MM.1S (cell line): ENCODE results near the gene DNAAF1.
"Not testable (repeated sequence)": the region's sequence is repeated elsewhere in the genome, so short reads cannot be mapped to it uniquely, and the experiment has no call there.

Experiments used
- DNase-seq: peaks from one replicate; pipeline ENCODE4 v3.0.0-alpha.2; 2015
- H2AFZ ChIP-seq: fragments of 300-600 bp; sonication (generic); 2 replicates; pipeline ENCODE4 v1.6.0; 2016; ENCODE audit warnings: antibody characterized with exemption, low read length
- H3F3A ChIP-seq: fragments of 300-600 bp; sonication (generic); 2 replicates; pipeline ENCODE4 v1.6.1; 2016; ENCODE audit warnings: mild to moderate bottlenecking, antibody characterized with exemption, low read length, moderate library complexity, mixed read lengths; ENCODE audit not compliant: insufficient read depth
- H3K27ac ChIP-seq: fragments of 300-600 bp; sonication (generic); 2 replicates; pipeline ENCODE4 v1.5.1; 2016; ENCODE audit warnings: mild to moderate bottlenecking, low read length
- H3K27me3 ChIP-seq: fragments of 300-600 bp; sonication (generic); replicated peaks from 2 replicates; pipeline ENCODE4 v1.6.0; 2016; ENCODE audit warnings: low read length; ENCODE audit not compliant: insufficient read depth
- H3K36me3 ChIP-seq: fragments of 300-600 bp; sonication (generic); replicated peaks from 2 replicates; pipeline ENCODE4 v1.6.1; 2016; ENCODE audit warnings: mild to moderate bottlenecking, low read length, mixed read lengths; ENCODE audit not compliant: insufficient read depth
- H3K4me1 ChIP-seq: fragments of 300-600 bp; sonication (generic); 2 replicates; pipeline ENCODE4 v1.6.1; 2016; ENCODE audit warnings: low read length, mixed read lengths
- H3K4me2 ChIP-seq: fragments of 300-600 bp; sonication (generic); 2 replicates; pipeline ENCODE4 v1.6.0; 2016; ENCODE audit warnings: low read depth, low read length
- H3K4me3 ChIP-seq: fragments of 300-600 bp; sonication (generic); 2 replicates; pipeline ENCODE4 v1.5.1; 2016; ENCODE audit warnings: low read length, mixed read lengths
- H3K79me2 ChIP-seq: fragments of 300-600 bp; sonication (generic); 2 replicates; pipeline ENCODE4 v1.6.1; 2016; ENCODE audit warnings: mixed run types, low read length, mixed read lengths
- H3K9ac ChIP-seq: fragments of 300-600 bp; sonication (generic); 2 replicates; pipeline ENCODE4 v1.6.1; 2016; ENCODE audit warnings: low read length, mixed read lengths
- H3K9me2 ChIP-seq: fragments of 300-600 bp; sonication (generic); replicated peaks from 2 replicates; pipeline ENCODE4 v1.6.1; 2016; ENCODE audit warnings: mild to moderate bottlenecking, low read length, mixed read lengths; ENCODE audit not compliant: insufficient read depth
- H3K9me3 ChIP-seq: fragments of 300-600 bp; sonication (generic); replicated peaks from 2 replicates; pipeline ENCODE4 v1.6.1; 2016; ENCODE audit warnings: mild to moderate bottlenecking, low read length, mixed read lengths; ENCODE audit not compliant: insufficient read depth
- H4K20me1 ChIP-seq: fragments of 300-600 bp; sonication (generic); 2 replicates; pipeline ENCODE4 v1.6.1; 2016; ENCODE audit warnings: mild to moderate bottlenecking, low read length, moderate library complexity, mixed read lengths; ENCODE audit not compliant: insufficient read depth
- CTCF ChIP-seq: fragments of 300-600 bp; sonication (generic); IDR thresholded peaks from 2 replicates; pipeline ENCODE4 v1.5.1; 2016; ENCODE audit warnings: antibody characterized with exemption, low read length, mixed read lengths
- EZH2 ChIP-seq: fragments of 300-600 bp; sonication (generic); optimal IDR thresholded peaks from 2 replicates; pipeline ENCODE3; 2017; ENCODE audit warnings: low read depth, mild to moderate bottlenecking, antibody characterized with exemption, low read length, mixed read lengths
- EZH2phosphoT487 ChIP-seq: fragments of 300-600 bp; sonication (generic); IDR thresholded peaks from 2 replicates; pipeline ENCODE4 v1.6.1; 2018; ENCODE audit warnings: antibody characterized with exemption, low read length

The DNAAF1 gene

GRCh38 chr16:84199861-84200260 lies 54.8 kb downstream of the DNAAF1 start:
- Histone ChIP-seq H3K79me2 (no peaks in the 10 kb centered on the region), H3F3A (no peaks in the 10 kb centered on the region), H3K27me3 (peaks cover 10% of the 10 kb centered on the region), H3K4me3 (no peak overlapping the region), H2AFZ (no peak overlapping the region), H3K27ac (no peak overlapping the region), H4K20me1 (no peaks in the 10 kb centered on the region), H3K4me1 (no peaks in the 10 kb centered on the region), H3K4me2 (no peak overlapping the region), H3K9me3 (no peaks in the 10 kb centered on the region), H3K9me2 (no peaks in the 10 kb centered on the region), H3K36me3 (no peaks in the 10 kb centered on the region), H3K9ac (no peak overlapping the region)
- TF ChIP-seq EZH2phosphoT487 = no peak
- no peak for TF ChIP-seq CTCF
- TF ChIP-seq EZH2 = no peak
- no peak for DNase-seq

- H3K9ac ChIP-seq, H4K20me1 ChIP-seq, H2AFZ ChIP-seq, H3K79me2 ChIP-seq, H3K4me1 ChIP-seq, DNase-seq, H3K4me3 ChIP-seq, H3K4me2 ChIP-seq, H3K36me3 ChIP-seq, H3K9me3 ChIP-seq, H3F3A ChIP-seq, H3K9me2 ChIP-seq, H3K27ac ChIP-seq: not testable (repeated sequence)
- peaks cover 17% of the 10 kb centered on the region for H3K27me3 ChIP-seq
Measured at GRCh38 chr16:84204551-84204950, 59.4 kb downstream of the DNAAF1 start.

- not testable (repeated sequence) for H3K79me2 ChIP-seq, DNase-seq, H3K9ac ChIP-seq, H3K9me3 ChIP-seq, H3K36me3 ChIP-seq, H3K27ac ChIP-seq, H3K9me2 ChIP-seq, H3K4me1 ChIP-seq, H3K4me3 ChIP-seq, H4K20me1 ChIP-seq, H2AFZ ChIP-seq, H3F3A ChIP-seq, H3K4me2 ChIP-seq
- peaks cover 17% of the 10 kb centered on the region for H3K27me3 ChIP-seq
Measured at GRCh38 chr16:84205123-84205522, 60.0 kb downstream of the DNAAF1 start.

GRCh38 chr16:84205976-84206691 lies 61.0 kb downstream of the DNAAF1 start:
- TF ChIP-seq EZH2 (no peak), EZH2phosphoT487 (no peak), CTCF (no peak)
- Histone ChIP-seq H3K36me3 (no peaks in the 10 kb centered on the region), H3K9me3 (no peaks in the 10 kb centered on the region), H3K4me1 (no peaks in the 10 kb centered on the region), H3F3A (no peaks in the 10 kb centered on the region), H3K27ac (no peak overlapping the region), H4K20me1 (no peaks in the 10 kb centered on the region), H3K9ac (no peak overlapping the region), H3K79me2 (no peaks in the 10 kb centered on the region), H3K4me2 (no peak overlapping the region), H3K4me3 (no peak overlapping the region), H3K27me3 (peaks cover 17% of the 10 kb centered on the region), H2AFZ (no peak overlapping the region), H3K9me2 (no peaks in the 10 kb centered on the region)
- DNase-seq = no peak
